NCI-H510A (cell line): ENCODE results near the gene ATOSB.
"Not testable (repeated sequence)": the region's sequence is repeated elsewhere in the genome, so short reads cannot be mapped to it uniquely, and the experiment has no call there.

Source experiments
- DNase-seq: peaks from one replicate; lab custom pipeline; 2025; lab: John Stamatoyannopoulos, UW

Gene ATOSB, protein sequence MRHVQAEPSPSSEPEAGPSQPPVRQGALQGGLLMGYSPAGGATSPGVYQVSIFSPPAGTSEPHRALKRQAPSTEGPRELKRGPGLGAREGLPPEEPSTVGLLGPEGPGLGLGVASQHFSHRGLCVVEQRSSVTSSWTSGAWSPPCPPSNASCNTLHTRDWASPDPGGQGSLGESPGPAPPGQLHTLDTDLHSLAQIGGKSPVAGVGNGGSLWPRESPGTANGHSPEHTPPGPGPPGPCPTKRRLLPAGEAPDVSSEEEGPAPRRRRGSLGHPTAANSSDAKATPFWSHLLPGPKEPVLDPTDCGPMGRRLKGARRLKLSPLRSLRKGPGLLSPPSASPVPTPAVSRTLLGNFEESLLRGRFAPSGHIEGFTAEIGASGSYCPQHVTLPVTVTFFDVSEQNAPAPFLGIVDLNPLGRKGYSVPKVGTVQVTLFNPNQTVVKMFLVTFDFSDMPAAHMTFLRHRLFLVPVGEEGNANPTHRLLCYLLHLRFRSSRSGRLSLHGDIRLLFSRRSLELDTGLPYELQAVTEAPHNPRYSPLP

DNA sequence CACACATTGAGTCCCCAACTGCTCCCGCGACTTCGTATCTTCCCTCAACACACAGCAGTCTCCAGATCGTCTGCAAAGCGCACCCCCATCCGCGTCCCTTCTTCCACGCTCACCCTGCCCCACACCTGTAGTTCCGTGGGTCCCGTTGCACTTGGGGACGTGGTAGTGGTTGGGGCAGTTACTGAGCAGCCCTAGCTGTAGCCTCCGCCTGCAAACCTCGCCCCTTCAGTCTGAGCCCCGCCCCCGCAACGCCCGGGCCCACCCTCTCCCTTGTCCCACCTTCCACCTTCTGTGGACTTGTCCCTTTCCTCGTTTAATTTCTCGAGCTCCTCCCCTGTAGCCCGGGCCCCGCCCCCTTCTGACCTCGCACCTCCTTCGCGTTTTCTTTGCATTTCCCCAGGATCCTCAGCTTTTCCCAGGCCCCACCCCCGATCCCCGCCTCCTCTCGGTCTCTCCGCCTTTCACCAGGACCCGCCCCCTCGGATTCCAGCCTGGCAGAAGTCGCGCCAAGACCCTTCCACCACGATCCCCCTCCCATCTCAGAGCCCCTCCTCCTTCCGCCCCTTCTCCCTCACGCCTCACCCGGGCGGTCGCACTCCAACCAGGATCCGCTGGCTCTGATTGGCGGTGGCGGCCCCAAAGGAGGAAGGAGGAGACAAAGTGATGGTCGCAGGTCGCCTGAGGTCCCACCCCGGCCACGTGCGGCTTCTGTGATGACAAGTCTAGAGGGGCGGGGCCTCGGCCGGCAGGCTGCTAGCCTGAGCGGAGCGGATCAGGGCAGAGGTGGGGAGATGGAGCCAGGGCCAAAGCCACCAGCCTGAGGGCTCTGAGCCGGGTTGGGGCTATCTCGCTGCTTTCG is at the start of gene ATOSB:
ATOSB (minus strand) TSS at position 183 of the 859 bp plus-strand sequence. CDS start 7,588 bp downstream, outside the sequence.
- DNase-seq = peak; percentile 84

DNA sequence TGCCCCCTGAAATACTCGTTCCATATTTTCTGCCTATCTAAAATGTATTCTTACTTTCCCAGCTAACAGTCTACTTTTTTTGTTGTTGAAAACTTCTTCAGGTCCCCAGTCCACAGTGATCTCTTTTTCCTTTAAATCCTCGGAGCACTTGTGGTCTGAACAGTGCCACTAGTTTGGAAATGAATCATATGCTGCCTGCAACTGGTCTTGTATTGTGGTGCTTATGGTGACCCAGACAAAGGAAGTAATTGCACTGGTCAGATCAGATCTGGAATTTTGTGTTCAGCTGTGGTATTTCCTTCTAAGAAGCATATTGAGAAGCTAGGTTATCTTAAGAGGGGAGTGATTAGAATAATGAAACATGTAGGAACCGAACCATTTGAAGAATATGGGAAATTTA is 49.0 kb upstream of the ATOSB start:
- DNase-seq = no peak

DNA sequence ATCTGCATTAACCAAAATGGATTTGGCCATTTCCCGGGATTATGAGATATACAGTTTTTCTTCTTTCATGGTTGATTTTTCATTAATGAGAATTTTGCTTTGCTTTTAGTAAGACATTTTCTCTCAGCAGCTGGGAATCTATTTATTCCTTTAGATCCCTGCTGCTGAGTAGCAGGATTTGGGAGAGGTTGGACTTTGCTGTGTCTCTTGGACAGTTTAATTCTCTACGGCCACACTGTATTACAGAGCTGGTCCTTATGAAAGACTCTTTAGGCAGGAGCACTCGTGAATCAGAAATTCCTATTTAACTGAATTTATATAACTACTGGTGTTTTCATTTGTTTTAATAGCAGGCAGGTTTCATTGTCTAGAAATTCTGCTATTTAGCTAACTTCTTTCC is 47.8 kb upstream of the ATOSB start:
- DNase-seq = no peak

DNA sequence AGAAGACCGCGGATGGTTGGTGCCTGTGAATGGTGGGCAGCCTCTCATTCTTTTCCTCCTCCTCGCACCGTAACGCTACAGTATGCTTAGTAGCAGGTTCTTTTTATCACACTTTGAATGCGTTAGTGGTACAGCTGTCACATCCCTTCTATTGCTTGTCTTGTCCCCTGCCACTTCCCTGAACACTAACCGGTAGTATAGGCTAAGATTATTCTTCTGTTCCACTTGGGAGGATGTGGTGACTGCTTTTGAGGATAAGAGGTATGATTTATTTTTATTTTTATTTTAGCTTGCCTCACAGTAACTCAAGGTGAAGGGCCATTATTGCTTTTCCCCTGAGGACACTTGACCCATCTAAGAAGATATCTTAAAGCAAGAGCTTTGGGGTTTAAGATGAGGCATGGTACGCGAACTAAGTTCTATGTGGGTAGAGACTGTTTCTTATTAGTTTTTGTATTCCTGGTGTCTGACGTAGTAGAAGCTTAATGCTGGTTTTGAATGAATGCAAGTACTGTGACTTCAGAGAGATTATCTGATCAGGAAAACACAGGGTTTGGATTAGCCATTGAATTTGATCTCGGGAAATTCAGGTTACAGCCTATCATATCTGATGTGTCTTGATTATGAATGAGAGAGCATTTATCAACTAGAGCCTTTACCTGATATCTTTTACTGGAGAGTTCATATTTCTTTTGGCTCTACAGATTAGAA is 47.1 kb upstream of the ATOSB start:
- DNase-seq = no peak

DNA sequence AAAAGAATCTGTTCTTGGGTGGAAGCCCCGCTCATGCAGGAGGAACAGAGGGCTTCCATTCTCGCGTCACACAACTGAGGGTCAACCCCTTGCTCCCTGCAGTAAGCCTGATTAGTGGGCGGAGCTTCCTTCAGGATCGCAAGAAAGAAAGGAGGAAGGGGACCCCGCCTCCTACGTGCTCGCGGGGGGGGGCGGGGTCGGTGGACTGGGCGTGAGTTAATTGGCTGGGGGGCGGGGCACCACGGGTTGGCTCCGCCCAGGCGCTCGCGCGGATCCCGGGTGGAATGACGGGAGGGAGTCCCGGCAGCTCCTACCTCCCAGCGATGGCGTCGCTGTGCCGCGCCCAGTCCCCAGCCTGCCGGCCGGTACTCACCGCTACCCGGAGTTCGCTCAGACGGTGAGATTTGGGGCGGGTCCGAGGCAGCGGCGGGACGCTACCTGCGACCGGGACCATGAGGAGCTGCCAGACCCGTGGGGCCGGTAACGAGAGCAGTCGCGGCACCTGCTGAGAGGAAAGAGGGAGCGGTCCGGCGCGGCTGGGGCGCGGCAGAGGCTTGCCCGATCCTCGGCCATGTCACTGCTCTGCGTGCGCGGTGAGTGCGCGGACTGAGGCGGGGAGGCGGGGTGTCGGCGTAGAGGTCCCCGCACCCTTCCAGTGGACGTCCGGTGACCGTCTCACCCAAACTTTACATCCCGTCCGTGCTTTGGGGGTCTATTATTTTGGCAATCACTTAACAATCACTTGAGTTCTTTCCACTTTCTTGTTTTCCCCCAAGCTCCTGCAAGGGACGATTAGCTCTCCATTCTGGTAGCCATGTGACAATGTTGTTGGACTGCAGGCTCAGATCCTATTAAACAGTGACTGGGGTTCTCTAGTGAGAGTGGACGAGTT is 46.3 kb upstream of the ATOSB start, which contains the start of gene UNC13B:
UNC13B (plus strand) TSS at position 297 of the 892 bp plus-strand sequence; CDS start at position 572, 275 bp downstream.
- peak; percentile 81 for DNase-seq

DNA sequence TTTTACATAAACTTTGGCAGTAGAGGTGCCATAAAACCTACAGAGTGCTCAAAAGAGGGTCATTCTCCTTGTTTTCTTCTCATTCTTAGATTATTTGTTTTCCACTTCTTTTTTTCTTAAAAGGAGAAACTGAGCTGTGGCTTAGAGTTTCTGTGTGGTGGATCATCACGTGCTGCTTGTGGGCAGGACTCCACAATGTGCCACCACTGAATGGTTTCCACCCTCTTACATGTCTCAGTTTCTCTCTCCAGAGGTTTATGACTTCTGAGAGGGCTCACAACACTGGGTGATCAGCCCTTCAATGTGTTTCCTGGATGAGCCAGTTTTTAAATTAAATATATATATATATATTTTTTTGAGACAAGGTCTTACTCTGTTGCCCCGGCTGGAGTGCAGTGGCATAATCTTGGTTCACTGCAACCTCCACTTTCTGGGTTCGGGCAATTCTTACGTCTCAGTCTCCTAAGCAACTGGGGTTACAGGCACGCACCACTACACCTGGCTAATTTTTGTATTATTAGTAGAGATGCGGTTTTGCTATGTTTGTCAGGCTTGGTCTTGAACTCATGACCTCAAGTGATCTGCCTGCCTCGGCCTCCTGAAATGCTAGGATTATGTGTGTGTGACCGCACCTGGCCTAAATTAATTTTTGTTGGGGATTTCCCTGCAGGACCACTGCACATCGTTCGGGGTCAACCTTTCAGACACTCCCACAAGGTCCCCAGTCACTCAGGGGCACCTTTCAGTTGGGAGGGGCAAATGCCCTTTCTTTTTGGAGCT is 43.0 kb upstream of the ATOSB start:
- no peak for DNase-seq

DNA sequence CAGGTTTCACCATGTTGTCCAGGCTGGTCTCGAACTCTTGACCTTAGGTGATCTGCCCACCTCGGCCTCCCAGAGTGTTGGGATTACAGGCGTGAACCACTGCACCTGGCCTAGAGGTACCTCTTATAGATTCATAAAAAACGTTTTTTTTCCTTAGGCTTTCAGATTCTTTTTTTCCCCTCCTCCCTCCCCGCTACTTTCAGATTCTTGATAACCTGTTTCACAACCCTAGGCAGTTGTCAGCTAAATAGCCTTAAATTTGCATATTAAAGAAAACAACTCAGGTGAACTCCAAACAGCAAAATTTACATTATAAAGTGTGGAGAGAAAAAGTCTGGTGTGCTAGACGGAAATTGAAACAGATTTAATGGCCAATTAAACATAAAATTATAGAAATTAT is 42.2 kb upstream of the ATOSB start:
- not testable (repeated sequence) for DNase-seq

DNA sequence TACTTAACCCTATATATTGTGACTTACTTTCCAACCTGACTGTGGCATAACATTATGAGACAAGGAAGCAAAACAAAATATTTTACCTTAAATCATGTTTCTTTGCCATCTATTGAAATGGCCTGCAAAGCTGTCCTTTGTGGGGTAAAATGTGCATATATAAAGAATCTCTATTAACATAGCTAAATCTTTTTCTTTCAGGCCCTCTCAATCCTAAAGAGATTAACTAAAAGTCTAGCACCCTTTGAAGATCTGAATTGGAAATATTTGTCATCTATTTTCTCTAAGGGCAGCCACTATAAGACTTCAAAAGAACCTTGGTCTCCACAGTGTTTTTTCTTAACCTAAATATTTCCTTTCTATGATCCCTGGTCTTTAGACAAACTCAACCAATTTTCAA is 41.1 kb upstream of the ATOSB start:
- DNase-seq = no peak

DNA sequence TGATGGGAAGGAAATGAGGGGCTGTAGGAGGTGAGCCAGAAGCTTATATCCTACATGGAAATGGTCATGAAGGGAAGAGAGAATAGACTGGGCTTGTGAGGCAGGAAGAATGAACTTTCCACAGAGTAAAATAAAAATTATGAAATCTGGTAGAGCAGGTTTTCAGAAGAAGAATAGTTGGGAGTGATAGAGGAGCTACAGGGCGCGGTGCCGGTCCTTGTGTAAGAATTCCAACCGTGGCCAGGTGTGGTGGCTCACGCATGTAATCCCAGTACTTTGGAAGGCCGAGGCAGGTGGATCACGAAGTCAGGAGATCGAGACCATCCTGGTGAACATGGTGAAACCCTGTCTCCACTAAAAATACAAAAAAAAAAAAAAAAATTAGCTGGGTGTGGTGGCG is 37.3 kb upstream of the ATOSB start:
- DNase-seq = no peak

DNA sequence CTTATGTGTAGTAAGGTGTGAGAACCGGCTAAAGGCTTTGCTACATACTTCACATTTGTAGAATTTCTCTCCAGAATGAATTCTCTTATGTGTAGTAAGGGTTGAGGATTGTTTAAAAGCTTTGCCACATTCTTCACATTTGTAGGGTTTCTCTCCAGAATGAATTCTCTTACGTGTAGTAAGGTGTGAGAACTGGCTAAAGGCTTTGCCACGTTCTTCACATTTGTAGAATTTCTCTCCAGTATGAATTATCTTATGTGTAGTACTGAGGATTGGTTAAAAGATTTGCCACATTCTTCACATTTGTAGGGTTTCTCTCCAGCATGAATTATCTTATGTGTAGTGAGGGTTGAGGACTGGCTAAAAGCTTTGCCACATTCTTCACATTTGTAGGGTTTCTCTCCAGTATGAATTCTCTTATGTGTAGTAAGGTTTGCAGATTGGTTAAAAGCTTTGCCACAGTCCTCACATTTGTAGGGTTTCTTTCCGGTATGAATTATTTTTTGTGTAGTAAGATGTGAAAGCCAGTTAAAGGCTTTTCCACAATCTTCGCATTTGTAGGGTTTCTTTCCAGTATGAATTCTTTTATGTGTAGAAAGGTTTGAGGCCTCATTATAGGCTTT is 32.4 kb upstream of the ATOSB start:
- not testable (repeated sequence) for DNase-seq

DNA sequence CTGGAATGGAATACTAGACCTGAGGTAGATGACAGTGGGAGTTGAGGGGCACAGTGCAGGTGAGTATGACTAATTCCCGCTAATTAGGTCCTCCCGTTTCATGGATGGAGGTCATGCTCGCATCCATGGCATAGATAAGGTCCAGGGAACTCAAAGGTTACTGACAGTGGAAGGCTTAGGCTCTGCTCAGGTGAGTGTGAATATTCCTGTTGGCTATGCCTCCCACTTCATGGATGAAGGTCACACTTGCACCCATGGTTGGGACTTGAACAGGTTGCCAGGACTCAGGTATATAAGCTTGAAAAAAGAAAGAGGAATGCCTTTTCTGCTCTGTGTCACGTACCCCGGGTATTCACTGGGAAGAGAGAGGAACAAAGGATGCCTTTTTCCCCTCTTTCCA is 26.4 kb upstream of the ATOSB start:
- no peak for DNase-seq

DNA sequence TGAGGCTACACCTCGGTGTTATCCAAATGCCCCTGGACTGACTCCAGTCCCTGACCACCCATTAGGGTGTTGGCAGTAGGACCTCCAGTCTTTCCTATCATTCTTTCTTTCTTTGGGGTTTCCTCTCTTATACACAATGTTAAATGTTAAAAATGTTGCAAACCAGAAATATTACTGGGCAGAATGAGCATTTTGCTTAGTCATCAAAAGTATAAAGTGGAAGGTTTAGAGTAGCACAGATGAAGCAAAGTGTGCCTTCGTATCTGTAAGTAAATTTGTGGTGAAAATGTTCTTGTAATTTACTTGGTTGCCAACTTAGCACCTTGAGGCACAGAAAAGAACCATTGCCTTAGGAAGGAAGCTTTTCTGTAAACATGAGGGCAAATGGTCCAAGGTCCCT is 24.4 kb upstream of the ATOSB start:
- DNase-seq = no peak

DNA sequence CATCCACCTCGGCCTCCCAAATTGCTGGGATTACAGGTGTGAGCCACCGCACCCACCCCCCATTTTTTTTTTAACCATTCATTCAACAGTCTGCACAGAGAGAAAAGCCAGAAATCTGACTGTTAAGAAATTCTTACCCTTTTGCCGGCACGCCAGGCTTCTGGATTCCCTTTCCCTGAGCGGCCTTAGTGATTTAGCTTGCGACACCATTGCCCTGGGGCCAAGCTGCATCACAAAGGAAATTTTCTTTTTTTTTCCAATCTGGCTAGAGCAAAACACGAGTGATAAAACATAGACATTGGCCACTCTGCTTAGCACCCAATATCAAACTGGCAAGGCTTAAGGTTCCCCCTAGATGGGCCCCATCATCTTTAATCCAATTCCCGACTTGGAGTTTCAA is 21.2 kb upstream of the ATOSB start:
- no peak for DNase-seq

DNA sequence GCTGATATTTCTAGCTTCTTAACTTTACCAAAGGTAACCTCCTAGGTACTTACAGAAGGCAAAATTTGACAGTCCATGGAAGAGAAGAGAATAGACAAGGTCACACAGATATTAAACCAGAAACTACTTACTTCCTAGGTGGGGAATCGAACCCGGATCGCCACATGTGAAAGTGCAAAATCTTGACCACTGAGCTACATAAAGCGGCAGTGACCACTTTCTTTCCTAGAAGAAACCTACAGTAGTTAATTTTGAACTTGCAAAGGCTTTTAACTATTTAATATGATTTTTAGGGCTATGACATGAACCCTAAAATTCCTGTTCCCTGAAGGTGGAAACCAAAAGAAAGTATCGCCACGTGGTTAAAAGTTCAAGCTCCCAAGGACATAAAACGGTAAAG is 20.3 kb upstream of the ATOSB start:
- DNase-seq = no peak

DNA sequence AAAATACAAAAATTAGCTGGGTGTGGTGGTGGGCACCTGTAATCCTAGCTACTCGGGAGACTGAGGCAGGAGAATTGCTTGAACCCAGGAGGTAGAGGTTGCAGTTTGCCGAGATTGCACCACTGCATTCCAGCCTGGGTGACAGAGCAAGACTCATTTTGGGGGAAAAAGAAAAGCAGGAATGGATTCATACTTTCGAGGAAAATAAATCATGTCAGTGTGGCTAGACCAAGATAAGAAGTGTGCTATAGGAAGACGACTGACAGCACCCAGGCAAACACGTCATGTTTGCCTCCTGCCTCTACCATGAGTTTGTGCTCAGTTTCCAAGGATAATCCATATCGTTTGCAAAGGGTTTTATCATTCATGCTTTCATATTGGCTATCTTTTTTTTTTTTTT is 19.3 kb upstream of the ATOSB start:
- no peak for DNase-seq

DNA sequence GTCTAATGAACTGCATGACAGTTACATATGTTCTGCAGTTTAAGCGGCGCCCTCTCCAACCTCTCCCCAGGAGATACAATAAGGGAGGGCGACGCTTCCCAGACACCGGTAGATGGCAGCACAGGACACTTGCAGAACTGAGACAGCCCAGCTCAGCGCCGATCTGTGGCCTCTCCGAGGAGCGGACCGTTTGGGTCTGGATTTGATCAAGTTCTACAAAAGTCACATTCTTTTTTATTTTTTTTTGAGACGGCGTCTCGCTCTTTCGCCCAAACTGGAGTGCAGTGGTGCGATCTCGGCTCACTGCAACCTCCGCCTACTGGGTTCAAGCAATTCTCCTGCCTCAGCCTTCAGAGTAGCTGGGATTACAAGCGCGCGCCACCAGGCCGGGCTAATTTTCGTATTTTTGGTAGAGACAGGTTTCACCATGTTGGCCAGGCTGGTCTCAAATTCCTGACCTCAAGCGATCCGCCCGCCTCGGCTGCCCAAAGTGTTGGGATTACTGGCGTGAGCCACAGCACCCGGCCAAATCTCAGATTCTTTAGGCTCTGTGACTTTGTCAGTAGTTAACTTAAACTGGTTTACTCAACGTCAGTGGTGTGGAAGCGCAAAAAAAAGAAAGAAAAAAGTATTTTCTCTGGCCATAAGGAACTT is 1.4 kb upstream of the ATOSB start:
- DNase-seq = peak; percentile 54

DNA sequence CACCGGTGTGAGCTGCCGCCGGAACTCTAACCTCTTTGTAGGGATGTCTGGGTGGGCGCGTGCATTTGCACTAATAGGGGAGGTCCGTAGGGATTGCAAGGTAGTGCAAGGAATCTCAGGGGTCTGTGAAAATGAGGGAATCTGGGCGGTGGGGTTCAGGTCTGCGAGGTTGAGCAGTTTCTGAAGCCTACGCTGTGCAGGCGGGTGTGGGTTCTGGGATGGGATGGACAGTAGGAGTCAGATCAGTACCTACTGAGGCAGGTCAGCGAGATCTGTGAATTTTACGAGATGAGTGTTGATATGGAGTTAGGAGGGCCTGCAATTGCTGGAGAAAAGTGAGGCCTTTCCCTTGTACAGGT is 856 bp upstream of the ATOSB start:
- no peak for DNase-seq

DNA sequence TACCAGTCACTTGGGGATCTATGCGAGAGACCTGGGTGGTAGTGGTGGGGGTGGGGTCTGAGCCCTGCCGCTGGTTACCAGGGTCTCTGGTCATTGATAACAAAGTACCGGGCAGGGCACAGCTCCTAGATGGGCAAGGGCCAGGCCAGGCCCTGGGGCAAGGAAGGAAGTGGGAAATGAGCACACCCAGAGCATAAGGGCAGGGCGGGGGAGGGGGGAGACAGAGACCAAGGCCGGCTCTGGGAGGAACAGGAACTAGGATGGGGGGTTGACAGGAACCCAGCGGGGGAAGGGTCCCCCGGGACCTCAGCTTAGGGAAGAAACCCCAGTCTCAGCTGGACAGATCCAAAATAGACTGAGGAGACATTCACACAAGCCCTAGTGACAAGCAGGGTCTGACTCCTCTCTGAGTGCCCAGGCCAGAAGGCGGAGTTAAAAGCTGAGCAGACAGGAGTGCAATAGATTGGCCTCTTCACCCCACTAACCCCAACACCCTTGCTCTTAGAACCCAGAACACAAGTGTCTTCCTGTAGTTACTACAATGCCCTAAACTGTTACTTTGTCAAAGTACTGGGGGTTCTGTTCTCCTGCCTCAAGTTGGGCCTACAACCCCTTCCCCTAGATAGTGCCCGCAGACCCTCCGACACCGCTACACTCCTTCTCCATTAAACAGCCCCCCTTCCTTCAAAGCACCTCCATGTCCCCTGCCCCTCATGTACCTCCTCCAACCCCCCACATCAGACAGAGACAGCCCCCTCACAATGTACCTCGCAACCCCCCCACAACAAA is 628 bp downstream of the ATOSB start:
- DNase-seq = no peak
